Neural cell (in vitro differentiated cells): ENCODE results near the gene CFAP299. TPM values are rescaled to one million over a fixed set of nuclear protein-coding genes. Genes with fewer than 3 reads are reported as not detected.

Source experiments
- H2AFZ ChIP-seq: fragments of 200-600, 300-800 bp; sonication (generic), shearing (Covaris generic); 2 replicates; pipeline ENCODE4 v1.6.0; 2014; ENCODE audit warnings: low read depth, mild to moderate bottlenecking, antibody characterized with exemption, low read length, moderate library complexity
- H3F3A ChIP-seq: fragments of 200-600 bp; shearing (Covaris generic); 2 replicates; pipeline ENCODE4 v1.6.1; 2016; ENCODE audit warnings: mild to moderate bottlenecking, moderate library complexity, mixed read lengths, antibody characterized with exemption, low read length; ENCODE audit not compliant: insufficient read depth, poor library complexity, severe bottlenecking
- H3K27ac ChIP-seq: fragments of 200-600, 300-800 bp; sonication (generic), shearing (Covaris generic); 2 replicates; pipeline ENCODE4 v1.5.1; 2014; ENCODE audit warnings: mild to moderate bottlenecking, low read length, moderate library complexity
- H3K27me3 ChIP-seq: fragments of 300-800, 200-600 bp; sonication (generic), shearing (Covaris generic); 2 replicates; pipeline ENCODE4 v1.6.0; 2014; ENCODE audit warnings: mild to moderate bottlenecking, low read depth, low read length, moderate library complexity; ENCODE audit not compliant: insufficient read depth
- H3K36me3 ChIP-seq: fragments of 300-800, 200-600 bp; sonication (generic), shearing (Covaris generic); 2 replicates; pipeline ENCODE4 v1.5.1; 2014; ENCODE audit warnings: mild to moderate bottlenecking, antibody characterized with exemption, low read length, moderate library complexity; ENCODE audit not compliant: insufficient read depth
- H3K4me2 ChIP-seq: fragments of 300-800, 200-600 bp; sonication (generic), shearing (Covaris generic); 2 replicates; pipeline ENCODE4 v1.6.0; 2014; ENCODE audit warnings: mild to moderate bottlenecking, low read length
- H3K4me3 ChIP-seq: fragments of 300-800, 200-600 bp; sonication (generic), shearing (Covaris generic); 2 replicates; pipeline ENCODE4 v1.5.1; 2014; ENCODE audit warnings: mild to moderate bottlenecking, low read length, moderate library complexity
- H3K79me2 ChIP-seq: fragments of 200-600 bp; shearing (Covaris generic); replicated peaks from 2 replicates; pipeline ENCODE4 v1.6.0; 2014; ENCODE audit warnings: mild to moderate bottlenecking, low read length, moderate library complexity; ENCODE audit not compliant: insufficient read depth
- H3K9ac ChIP-seq: fragments of 300-800, 200-600 bp; sonication (generic), shearing (Covaris generic); 2 replicates; pipeline ENCODE4 v1.6.1; 2016; ENCODE audit warnings: mild to moderate bottlenecking, low read length, mixed read lengths
- H3K9me2 ChIP-seq: fragments of 200-600 bp; shearing (Covaris generic); 2 replicates; pipeline ENCODE4 v1.6.1; 2016; ENCODE audit warnings: mild to moderate bottlenecking, low read length, mixed read lengths; ENCODE audit not compliant: insufficient read depth
- H3K9me3 ChIP-seq: fragments of 200-600, 300-800 bp; sonication (generic), shearing (Covaris generic); 2 replicates; pipeline ENCODE4 v1.6.1; 2016; ENCODE audit warnings: mild to moderate bottlenecking, mixed run types, low read length, moderate library complexity, mixed read lengths
- H4K20me1 ChIP-seq: fragments of 200-600 bp; shearing (Covaris generic); 2 replicates; pipeline ENCODE4 v1.6.1; 2016; ENCODE audit warnings: mild to moderate bottlenecking, mixed run types; ENCODE audit not compliant: insufficient read depth
- CTCF ChIP-seq: fragments of 450-650 bp; IDR thresholded peaks from 2 replicates; pipeline ENCODE4 v1.5.1; 2014; ENCODE audit warnings: antibody characterized with exemption, mild to moderate bottlenecking, moderate library complexity; ENCODE audit not compliant: poor library complexity, severe bottlenecking
- EP300 ChIP-seq: fragments of 450-650 bp; conservative IDR thresholded peaks from 2 replicates; pipeline ENCODE4 v1.6.1; 2014; ENCODE audit warnings: antibody characterized with exemption, mild to moderate bottlenecking, moderate library complexity; ENCODE audit not compliant: poor library complexity, severe bottlenecking
- EZH2 ChIP-seq: fragments of 200-600, 300-800 bp; shearing (Covaris generic), sonication (generic); IDR thresholded peaks from 2 replicates; pipeline ENCODE4 v1.6.1; 2014; ENCODE audit warnings: antibody characterized with exemption, low read length, borderline replicate concordance, mild to moderate bottlenecking; ENCODE audit not compliant: insufficient read depth, poor library complexity, severe bottlenecking
- MXI1 ChIP-seq: fragments of 450-650 bp; conservative IDR thresholded peaks from 2 replicates; pipeline ENCODE4 v1.6.1; 2014; ENCODE audit warnings: antibody characterized with exemption, mild to moderate bottlenecking; ENCODE audit not compliant: poor library complexity, severe bottlenecking
- POLR2AphosphoS5 ChIP-seq: IDR thresholded peaks from 2 replicates; pipeline ENCODE4 v1.6.1; 2012
- RAD21 ChIP-seq: fragments of 450-650 bp; conservative IDR thresholded peaks from 2 replicates; pipeline ENCODE4 v1.6.1; 2014; ENCODE audit warnings: antibody characterized with exemption, mild to moderate bottlenecking, moderate library complexity
- REST ChIP-seq: IDR thresholded peaks from 2 replicates; pipeline ENCODE4 v1.6.1; 2012; ENCODE audit warnings: borderline replicate concordance
- SMC3 ChIP-seq: fragments of 450-650 bp; conservative IDR thresholded peaks from 2 replicates; pipeline ENCODE4 v1.6.1; 2014; ENCODE audit warnings: antibody characterized with exemption, mild to moderate bottlenecking, moderate library complexity; ENCODE audit not compliant: poor library complexity
- TAF1 ChIP-seq: IDR thresholded peaks from 2 replicates; pipeline ENCODE4 v1.6.1; 2012; ENCODE audit warnings: low read depth
- polyA plus RNA-seq: library from polyadenylated mRNA; depleted of rRNA; stranded (reverse); fragments of >200 nt; gene quantifications from 2 replicates; pipeline ENCODE4 v1.2.3, GENCODE V29; 2014

CFAP299 gene
- polyA plus RNA-seq, 1 donor from 2014 or later = not detected

GRCh38 chr4:80705311-80705710 lies 369.8 kb downstream of the CFAP299 start:
- no peak overlapping the region for H3K4me3 ChIP-seq
- no peak overlapping the region for H3K9ac ChIP-seq
- no peaks in the 10 kb centered on the region for H3K79me2 ChIP-seq
- H3K9me2 ChIP-seq = no peaks in the 10 kb centered on the region
- H4K20me1 ChIP-seq = no peaks in the 10 kb centered on the region
- H2AFZ ChIP-seq = no peak overlapping the region
- H3K27me3 ChIP-seq = no peaks in the 10 kb centered on the region
- no peaks in the 10 kb centered on the region for H3K9me3 ChIP-seq
- no peak overlapping the region for H3K27ac ChIP-seq
- no peaks in the 10 kb centered on the region for H3F3A ChIP-seq
- no peaks in the 10 kb centered on the region for H3K36me3 ChIP-seq
- TF ChIP-seq SMC3 = no peak
- no peak for TF ChIP-seq REST
- TF ChIP-seq EP300 = no peak
- no peak for TF ChIP-seq CTCF
- no peak for TF ChIP-seq EZH2
- no peak for TF ChIP-seq POLR2AphosphoS5
- no peak for TF ChIP-seq MXI1
- no peak for TF ChIP-seq TAF1
- no peak for TF ChIP-seq RAD21
- H3K4me2 ChIP-seq = no peak overlapping the region

GRCh38 chr4:80709082-80709869 lies 373.7 kb downstream of the CFAP299 start:
- Histone ChIP-seq H3F3A (no peaks in the 10 kb centered on the region), H3K4me2 (no peak overlapping the region), H3K9me3 (no peaks in the 10 kb centered on the region), H3K9me2 (no peaks in the 10 kb centered on the region), H3K27ac (no peak overlapping the region), H4K20me1 (no peaks in the 10 kb centered on the region), H3K27me3 (no peaks in the 10 kb centered on the region), H3K36me3 (no peaks in the 10 kb centered on the region), H3K79me2 (no peaks in the 10 kb centered on the region), H2AFZ (no peak overlapping the region), H3K9ac (no peak overlapping the region), H3K4me3 (no peak overlapping the region)
- TF ChIP-seq EP300 (no peak), TAF1 (no peak), POLR2AphosphoS5 (no peak), MXI1 (no peak)
